ENCODE results near the gene PAGE3.

- TF ChIP-seq USF2 (CRISPR knock-in tag; IDR thresholded peaks at IDR 0.05): no peak
- TF ChIP-seq ETV6 (CRISPR knock-in tag; IDR thresholded peaks at IDR 0.05): no peak
- no peak for TF ChIP-seq CTCF (IDR thresholded peaks at IDR 0.05)
- no peak for TF ChIP-seq MAX (CRISPR knock-in tag; IDR thresholded peaks at IDR 0.05)
- TF ChIP-seq IRF2 (CRISPR knock-in tag; IDR thresholded peaks at IDR 0.05; ENCODE audit: borderline replicate concordance, low read depth): no peak
- no peak for TF ChIP-seq SP1 (CRISPR knock-in tag; conservative IDR thresholded peaks at IDR 0.05)
- no peak for TF ChIP-seq CREB1 (CRISPR knock-in tag; IDR thresholded peaks at IDR 0.05)
- no peak for TF ChIP-seq ZNF512 (CRISPR knock-in tag; IDR thresholded peaks at IDR 0.05; ENCODE audit: borderline replicate concordance)
- no peak for TF ChIP-seq IRF1 (CRISPR knock-in tag; IDR thresholded peaks at IDR 0.05)
- TF ChIP-seq ZNF121 (CRISPR knock-in tag; IDR thresholded peaks at IDR 0.05): no peak
- TF ChIP-seq ATF3 (CRISPR knock-in tag; conservative IDR thresholded peaks at IDR 0.05): no peak
- TF ChIP-seq JUN (CRISPR knock-in tag; IDR thresholded peaks at IDR 0.05): no peak
- TF ChIP-seq FOXP1 (CRISPR knock-in tag; IDR thresholded peaks at IDR 0.05; ENCODE audit: borderline replicate concordance): no peak
- no peak for TF ChIP-seq E2F1 (CRISPR knock-in tag; IDR thresholded peaks at IDR 0.05)
Observed at GRCh38 chrX:55213381-55213780, 51.3 kb downstream of the PAGE3 start.

Measured in WTC11 (cell line).